Glutamatergic neuron (in vitro differentiated cells): Measurements from ENCODE around the gene FBN2. TPM values are rescaled to one million over a fixed set of nuclear protein-coding genes. Genes with fewer than 3 reads are reported as not detected.

Experiments used
- DNase-seq: peaks from one replicate; pipeline ENCODE4 v3.0.0; 2022
- H3K27ac Mint-ChIP-seq: one replicate; pipeline ENCODE4 v1.8.0; 2020; ENCODE audit warnings: mild to moderate bottlenecking, mixed read lengths, inconsistent platforms; ENCODE audit not compliant: unreplicated experiment
- H3K27me3 Mint-ChIP-seq: one replicate; pipeline ENCODE4 v1.8.0; 2020; ENCODE audit warnings: mild to moderate bottlenecking, moderate library complexity, mixed read lengths, inconsistent platforms; ENCODE audit not compliant: unreplicated experiment
- H3K36me3 Mint-ChIP-seq: one replicate; pipeline ENCODE4 v1.8.0; 2020; ENCODE audit warnings: mild to moderate bottlenecking, mixed read lengths, inconsistent platforms; ENCODE audit not compliant: unreplicated experiment
- H3K4me1 Mint-ChIP-seq: one replicate; pipeline ENCODE4 v1.8.0; 2020; ENCODE audit warnings: mild to moderate bottlenecking, low read depth, mixed read lengths, inconsistent platforms; ENCODE audit not compliant: unreplicated experiment
- H3K4me3 Mint-ChIP-seq: one replicate; pipeline ENCODE4 v1.8.0; 2020; ENCODE audit warnings: mild to moderate bottlenecking, mixed read lengths, inconsistent platforms; ENCODE audit not compliant: unreplicated experiment
- H3K9me3 Mint-ChIP-seq: one replicate; pipeline ENCODE4 v1.8.0; 2020; ENCODE audit warnings: mild to moderate bottlenecking, moderate library complexity, mixed read lengths, inconsistent platforms; ENCODE audit not compliant: unreplicated experiment
- total RNA-seq: library from RNA; stranded (reverse); fragmentation: NEBNext Ultra II Directional; extraction: Animal tissue kit (Norgen Biotek cat#: 25700); gene quantifications from one replicate; pipeline ENCODE4 v1.2.1, GENCODE V29; 2021; ENCODE audit not compliant: unreplicated experiment
- TF ChIP-seq, protein P1 (sequence below): fragments of 200-600 bp; sonication (generic); IDR thresholded peaks from one replicate; pipeline ENCODE4 v1.5.0; 2021; ENCODE audit not compliant: partially characterized antibody, unreplicated experiment

The FBN2 gene
- total RNA-seq, 1 donor from 2014 or later = 0.86 TPM

GRCh38 chr5:128478386-128479368 lies 59.4 kb downstream of the FBN2 start:
- H3K36me3 Mint-ChIP-seq = no peaks in the 10 kb centered on the region
- no peaks in the 10 kb centered on the region for H3K27me3 Mint-ChIP-seq
- no peaks in the 10 kb centered on the region for H3K9me3 Mint-ChIP-seq
- no peaks in the 10 kb centered on the region for H3K4me1 Mint-ChIP-seq
- no peak for DNase-seq
- TF ChIP-seq, protein P1, sequence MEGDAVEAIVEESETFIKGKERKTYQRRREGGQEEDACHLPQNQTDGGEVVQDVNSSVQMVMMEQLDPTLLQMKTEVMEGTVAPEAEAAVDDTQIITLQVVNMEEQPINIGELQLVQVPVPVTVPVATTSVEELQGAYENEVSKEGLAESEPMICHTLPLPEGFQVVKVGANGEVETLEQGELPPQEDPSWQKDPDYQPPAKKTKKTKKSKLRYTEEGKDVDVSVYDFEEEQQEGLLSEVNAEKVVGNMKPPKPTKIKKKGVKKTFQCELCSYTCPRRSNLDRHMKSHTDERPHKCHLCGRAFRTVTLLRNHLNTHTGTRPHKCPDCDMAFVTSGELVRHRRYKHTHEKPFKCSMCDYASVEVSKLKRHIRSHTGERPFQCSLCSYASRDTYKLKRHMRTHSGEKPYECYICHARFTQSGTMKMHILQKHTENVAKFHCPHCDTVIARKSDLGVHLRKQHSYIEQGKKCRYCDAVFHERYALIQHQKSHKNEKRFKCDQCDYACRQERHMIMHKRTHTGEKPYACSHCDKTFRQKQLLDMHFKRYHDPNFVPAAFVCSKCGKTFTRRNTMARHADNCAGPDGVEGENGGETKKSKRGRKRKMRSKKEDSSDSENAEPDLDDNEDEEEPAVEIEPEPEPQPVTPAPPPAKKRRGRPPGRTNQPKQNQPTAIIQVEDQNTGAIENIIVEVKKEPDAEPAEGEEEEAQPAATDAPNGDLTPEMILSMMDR = no peak
- no peak overlapping the region for H3K4me3 Mint-ChIP-seq
- no peak overlapping the region for H3K27ac Mint-ChIP-seq

DNA sequence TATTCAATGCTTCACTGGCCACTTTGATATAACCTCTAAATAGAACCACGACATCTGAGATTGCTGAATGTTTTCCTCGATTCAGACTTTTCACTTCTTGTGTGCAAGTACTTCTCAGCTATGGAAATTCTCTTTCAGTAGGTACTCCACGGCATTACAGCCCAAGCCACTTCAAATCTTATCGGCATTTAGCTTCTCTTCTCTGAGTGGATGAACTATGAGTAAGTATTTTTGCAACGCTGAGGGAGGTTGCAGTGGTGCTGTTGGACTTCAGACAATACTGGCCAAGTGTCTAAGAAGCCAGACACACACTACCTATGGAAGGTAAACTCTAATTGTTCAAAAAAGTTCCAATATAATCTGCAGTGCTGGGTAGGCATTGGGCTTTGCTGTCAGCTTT lies 60.1 kb downstream of the FBN2 start:
- H3K9me3 Mint-ChIP-seq = no peaks in the 10 kb centered on the region
- no peaks in the 10 kb centered on the region for H3K36me3 Mint-ChIP-seq
- DNase-seq = no peak
- H3K27ac Mint-ChIP-seq = no peak overlapping the region
- H3K4me1 Mint-ChIP-seq = no peaks in the 10 kb centered on the region
- TF ChIP-seq, protein P1 = no peak
- no peak overlapping the region for H3K4me3 Mint-ChIP-seq
- no peaks in the 10 kb centered on the region for H3K27me3 Mint-ChIP-seq

DNA sequence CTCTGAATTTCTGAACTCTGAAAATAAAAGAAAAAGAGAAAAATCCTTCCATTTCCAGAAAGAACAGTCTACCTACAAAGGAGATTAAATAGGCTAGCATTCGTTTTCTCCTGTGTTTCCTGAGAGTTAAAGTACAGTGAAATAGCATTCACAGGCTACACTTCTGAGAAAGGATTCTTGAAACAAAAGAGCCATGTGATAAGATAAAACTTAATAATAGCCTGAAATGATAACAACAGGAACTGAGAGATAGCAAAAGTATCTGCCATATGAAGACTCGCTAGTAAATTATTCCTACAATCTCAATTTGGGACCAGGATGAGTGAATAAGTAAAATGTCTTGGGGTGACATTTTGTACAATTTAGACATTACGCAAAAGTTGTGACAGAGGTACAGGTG lies 62.4 kb downstream of the FBN2 start:
- Mint-ChIP-seq H3K4me1 (no peaks in the 10 kb centered on the region), H3K27ac (no peak overlapping the region), H3K27me3 (no peaks in the 10 kb centered on the region), H3K36me3 (no peaks in the 10 kb centered on the region), H3K9me3 (no peaks in the 10 kb centered on the region), H3K4me3 (no peak overlapping the region)
- DNase-seq = no peak
- TF ChIP-seq, protein P1 = no peak

GRCh38 chr5:128472919-128473318 lies 65.1 kb downstream of the FBN2 start:
- H3K27ac Mint-ChIP-seq = no peak overlapping the region
- H3K4me3 Mint-ChIP-seq = no peak overlapping the region
- TF ChIP-seq, protein P1 = no peak

DNA sequence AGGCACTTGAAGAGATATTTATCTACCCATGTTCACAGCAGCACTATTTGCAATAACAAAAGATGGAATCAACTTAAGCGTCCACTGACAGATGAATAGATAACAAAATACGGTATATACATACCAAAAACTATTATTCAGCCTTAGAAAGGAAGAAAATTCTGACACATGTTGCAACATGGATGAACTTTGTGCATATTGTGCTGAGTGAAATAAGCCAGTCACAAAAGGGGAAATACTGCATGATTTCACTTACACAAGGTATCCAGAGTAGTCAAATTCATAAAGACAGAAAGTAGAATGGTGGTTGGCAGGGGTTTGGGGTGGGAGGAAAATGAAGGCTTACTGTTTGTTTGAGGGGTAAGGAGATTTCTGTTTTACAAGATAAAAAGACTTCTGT lies 66.0 kb downstream of the FBN2 start:
- no peaks in the 10 kb centered on the region for H3K9me3 Mint-ChIP-seq
- no peaks in the 10 kb centered on the region for H3K4me1 Mint-ChIP-seq
- H3K27me3 Mint-ChIP-seq = no peaks in the 10 kb centered on the region
- no peak for DNase-seq
- no peak overlapping the region for H3K27ac Mint-ChIP-seq
- H3K36me3 Mint-ChIP-seq = no peaks in the 10 kb centered on the region
- TF ChIP-seq, protein P1 = no peak
- H3K4me3 Mint-ChIP-seq = no peak overlapping the region

More at GRCh38 chr5:128472919-128473318, 65.1 kb downstream of the FBN2 start:
- H3K36me3 Mint-ChIP-seq = no peaks in the 10 kb centered on the region
- no peaks in the 10 kb centered on the region for H3K27me3 Mint-ChIP-seq
- H3K4me1 Mint-ChIP-seq = no peaks in the 10 kb centered on the region
- no peak for DNase-seq
- no peaks in the 10 kb centered on the region for H3K9me3 Mint-ChIP-seq
